HG02852 (cell line): ENCODE measurements around the gene SIGLEC14.

Source experiments
- ATAC-seq: cut with Tn5 transposase; IDR thresholded peaks from one replicate; pipeline ENCODE4 v1.9.1; 2021; ENCODE audit warnings: mild to moderate bottlenecking, moderate library complexity; ENCODE audit not compliant: unreplicated experiment

Gene SIGLEC14

GRCh38 chr19:51626675-51627074 lies 19.9 kb downstream of the SIGLEC14 start:
- ATAC-seq, result no peak

- ATAC-seq, result no peak
Measured at GRCh38 chr19:51621178-51621577, 25.4 kb downstream of the SIGLEC14 start.

GRCh38 chr19:51615991-51616390 lies 30.6 kb downstream of the SIGLEC14 start:
- ATAC-seq, result no peak

DNA sequence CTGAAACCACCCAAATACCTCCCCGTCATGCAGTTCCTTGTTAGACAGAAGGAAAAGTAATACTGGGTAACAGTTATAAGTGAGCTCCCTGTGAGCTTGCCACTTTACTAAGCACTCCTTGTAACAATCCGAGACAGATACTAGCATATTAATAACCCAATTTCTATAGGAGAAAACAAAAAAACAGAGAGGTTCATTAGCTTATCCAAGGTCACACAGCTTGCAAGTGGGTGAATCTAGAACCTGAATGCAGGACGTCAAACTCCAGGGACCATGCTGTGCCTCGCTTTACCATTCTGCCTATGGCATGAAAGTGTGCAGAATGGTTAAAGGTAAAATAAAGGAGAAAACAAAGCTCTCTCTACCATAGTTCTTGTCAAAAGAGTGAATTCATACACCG lies 31.8 kb downstream of the SIGLEC14 start:
- ATAC-seq, result no peak

DNA sequence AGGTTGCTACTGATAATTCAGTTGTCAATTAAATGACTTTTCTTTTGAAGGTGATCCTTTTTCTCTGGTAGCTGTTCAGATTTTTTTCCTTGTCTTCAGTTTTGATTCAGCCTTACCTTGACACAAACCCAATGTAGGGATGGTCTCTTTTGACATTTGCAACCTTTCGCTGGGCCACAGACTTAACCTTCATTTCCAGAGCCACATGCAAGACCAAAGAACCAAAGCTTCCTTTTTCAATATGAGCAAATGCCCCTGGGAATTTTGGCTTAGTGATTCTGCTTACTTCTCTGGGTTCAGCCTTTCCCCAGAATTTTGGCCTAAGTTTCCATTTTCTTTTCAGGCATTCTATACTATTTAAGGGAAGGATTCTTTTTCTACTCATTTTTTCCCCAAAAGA lies 36.0 kb downstream of the SIGLEC14 start:
- no peak for ATAC-seq

GRCh38 chr19:51607920-51608562 lies 38.6 kb downstream of the SIGLEC14 start:
- no peak for ATAC-seq

DNA sequence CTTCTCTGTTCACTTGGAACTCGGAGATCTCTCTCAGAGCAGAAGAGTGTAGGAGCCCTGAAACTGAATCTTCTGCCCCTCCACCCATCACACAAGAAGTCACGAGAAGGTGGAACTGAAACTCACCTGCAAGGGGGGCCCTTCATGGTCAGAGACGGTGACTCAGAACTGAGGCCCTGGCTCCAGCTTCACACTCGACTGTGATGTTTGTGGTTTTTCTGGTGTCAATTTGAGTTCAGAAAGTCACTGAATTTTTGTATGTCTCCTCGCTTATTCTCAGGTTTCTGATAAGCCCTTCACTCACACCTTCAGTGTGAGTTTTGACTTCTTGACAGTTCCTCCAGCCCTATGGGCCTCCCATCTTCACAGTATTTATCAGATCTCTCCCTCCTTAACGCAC lies 39.5 kb downstream of the SIGLEC14 start:
- peak; percentile 92 for ATAC-seq

DNA sequence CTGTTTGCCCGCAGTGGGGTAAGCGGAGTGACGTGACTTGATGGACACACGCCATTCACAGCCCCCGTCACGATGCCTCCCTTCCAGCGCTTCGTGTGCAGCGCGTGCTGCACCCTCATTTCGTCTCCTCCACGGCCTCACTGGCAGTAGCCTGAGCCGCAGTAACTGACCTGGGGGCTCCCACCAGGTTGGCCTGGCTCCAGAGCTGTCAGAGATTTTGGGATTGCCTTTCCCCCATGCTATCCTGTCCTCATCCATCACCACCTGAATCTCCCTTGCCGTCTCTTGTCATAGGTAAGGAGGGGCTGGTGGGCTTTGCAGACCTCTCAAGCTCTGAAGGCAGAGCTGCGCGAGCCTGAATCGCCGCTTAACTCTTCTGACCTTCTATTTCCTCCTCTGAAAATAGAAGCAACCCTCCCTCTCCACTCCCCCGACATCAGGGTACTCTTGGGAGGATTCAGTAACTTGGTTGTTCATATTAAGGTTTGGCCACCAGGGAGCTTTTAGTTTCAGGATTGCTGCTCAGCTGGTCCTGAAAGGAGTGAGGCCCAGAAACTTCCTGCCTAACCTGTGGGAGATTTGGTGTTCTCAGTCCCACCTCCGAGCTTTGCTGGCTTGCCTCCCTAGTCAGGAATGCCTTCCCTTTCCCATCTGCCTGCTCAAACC lies 44.3 kb downstream of the SIGLEC14 start:
- no peak for ATAC-seq

DNA sequence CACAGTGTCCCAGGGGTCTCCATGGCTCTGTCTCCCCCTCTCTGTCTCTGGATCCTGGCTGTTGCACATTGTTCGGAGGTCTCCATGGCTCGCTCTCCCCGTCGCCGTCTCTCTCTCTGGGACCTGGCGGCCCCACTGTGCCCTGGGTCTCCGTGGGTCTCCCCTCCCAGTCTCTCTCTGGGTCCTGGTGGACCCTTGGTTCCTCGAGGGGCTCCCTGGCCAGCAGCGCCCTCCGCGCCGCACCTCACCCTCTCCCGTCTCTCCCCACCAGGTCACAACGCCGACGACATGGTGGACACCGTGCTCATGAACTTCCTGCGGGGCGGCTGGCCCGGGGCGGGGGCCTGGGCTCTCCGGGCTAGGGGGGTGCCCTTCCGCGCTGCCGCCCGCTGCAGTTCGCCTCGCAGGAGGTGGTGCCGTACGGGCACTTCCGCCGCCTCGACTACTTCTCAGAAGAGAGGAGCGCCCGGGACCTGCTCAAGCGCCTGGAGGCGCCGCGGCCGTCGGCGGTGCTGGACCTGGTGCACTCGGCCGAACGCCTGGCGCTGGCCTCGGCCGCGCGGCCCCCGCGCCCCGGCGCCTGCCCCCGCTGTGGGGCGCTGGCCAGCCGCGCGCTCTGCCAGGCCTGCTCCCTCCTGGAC lies 45.6 kb downstream of the SIGLEC14 start:
- ATAC-seq, result no peak

DNA sequence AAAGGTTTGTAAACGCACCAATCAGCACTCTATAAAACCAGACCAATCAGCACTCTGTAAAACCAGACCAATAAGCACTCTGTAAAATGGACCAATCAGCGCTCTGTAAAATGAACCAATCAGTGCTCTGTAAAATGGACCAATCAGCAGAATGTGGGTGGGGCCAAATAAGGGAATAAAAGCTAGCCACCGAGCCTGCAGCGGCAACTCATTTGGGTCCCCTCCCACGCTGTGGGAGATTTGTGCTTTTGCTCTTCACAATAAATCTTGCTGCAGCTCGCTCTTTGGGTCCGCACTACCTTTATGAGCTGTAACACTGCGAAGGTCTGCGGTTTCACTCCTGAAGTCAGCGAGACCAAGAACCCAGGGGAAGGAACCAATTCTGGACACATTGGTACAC lies 47.5 kb downstream of the SIGLEC14 start:
- ATAC-seq, result no peak

GRCh38 chr19:51598159-51598915 lies 48.3 kb downstream of the SIGLEC14 start:
- no peak for ATAC-seq

DNA sequence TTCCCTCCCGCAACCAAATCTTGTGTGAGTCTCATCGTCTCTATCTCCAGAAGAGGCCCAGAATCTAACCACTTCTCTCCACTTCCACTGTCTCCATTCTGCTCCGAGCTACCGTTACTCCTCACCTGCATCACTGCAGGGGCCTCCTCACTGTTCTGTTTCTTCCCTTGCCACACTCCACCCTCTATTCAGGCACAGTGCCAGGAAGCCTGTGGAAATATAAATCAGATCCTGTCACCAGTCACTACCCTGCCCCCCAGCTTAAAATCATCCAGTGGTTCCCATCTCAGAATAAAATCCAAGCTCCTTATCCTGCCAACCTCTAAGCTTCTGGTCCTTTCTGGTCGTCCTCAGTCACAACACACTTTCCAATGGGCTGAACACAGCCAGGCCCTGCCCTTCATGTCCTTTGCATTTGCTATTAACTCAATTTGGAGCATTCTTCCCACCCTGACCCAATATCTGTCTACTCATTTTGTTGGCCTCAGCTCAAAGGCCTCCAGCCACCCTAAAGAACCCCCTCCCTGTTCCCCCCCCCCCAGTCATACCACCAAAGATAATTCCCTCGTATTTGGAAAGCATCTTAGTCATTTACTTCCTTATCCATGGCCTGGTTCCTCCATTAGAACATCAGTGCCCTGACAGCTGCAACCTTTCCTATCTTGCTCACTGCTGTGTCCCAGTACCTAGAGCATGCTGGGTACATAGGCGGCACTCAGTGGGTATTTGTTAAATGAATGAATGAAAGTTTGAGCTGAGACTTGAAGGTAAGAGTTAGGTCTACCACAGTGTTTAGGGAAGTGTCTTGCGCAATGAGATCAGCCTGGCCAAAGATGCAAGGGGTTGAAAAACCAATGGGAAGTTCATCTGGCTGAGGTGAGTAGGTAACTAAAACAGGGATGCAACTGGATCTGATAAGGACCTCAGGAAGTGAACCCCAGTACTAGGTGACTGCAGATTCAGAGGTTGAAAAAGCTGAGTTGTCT lies 51.1 kb downstream of the SIGLEC14 start:
- ATAC-seq, result no peak

GRCh38 chr19:51594774-51595109 lies 51.9 kb downstream of the SIGLEC14 start:
- peak; percentile 6 for ATAC-seq

DNA sequence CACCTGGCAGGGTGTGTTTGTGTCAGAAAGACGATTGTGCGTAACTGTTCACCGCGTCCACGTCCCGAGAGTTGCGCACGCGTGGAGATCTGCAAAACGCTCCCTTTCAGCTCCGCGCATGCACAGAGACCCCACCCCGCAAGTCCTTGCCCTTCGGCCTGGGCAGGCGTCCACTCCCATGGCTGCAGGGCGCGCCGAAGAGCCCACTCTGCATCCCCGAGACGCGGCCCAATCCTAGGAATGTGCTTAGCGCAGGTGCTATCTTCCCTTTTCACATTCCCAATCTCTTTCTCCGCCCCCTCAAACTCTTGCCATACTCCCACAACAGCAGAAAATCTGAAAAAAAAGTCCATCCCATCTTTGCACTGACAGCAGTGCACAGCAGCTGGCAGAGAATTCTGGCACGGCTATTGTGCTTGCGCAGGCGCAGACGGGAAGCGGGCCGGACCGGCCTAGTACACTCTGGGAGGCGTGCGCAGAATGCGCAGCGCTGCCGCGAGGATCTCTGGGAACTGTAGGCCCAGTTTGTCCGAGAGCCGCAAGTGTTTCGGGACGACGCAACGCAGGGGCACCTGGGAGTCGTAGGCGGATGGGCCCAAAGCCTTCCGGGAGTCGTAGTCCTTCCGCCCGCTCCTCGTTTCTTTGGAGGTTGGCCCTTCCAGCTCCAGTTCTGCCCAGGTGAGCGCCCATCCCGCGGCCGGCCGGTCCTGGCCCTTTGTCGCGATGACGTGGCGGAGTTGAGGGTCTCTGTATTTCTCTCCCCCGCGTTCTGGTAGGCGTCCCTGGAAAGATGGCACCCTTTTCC lies 52.5 kb downstream of the SIGLEC14 start:
- peak; percentile 93 for ATAC-seq

DNA sequence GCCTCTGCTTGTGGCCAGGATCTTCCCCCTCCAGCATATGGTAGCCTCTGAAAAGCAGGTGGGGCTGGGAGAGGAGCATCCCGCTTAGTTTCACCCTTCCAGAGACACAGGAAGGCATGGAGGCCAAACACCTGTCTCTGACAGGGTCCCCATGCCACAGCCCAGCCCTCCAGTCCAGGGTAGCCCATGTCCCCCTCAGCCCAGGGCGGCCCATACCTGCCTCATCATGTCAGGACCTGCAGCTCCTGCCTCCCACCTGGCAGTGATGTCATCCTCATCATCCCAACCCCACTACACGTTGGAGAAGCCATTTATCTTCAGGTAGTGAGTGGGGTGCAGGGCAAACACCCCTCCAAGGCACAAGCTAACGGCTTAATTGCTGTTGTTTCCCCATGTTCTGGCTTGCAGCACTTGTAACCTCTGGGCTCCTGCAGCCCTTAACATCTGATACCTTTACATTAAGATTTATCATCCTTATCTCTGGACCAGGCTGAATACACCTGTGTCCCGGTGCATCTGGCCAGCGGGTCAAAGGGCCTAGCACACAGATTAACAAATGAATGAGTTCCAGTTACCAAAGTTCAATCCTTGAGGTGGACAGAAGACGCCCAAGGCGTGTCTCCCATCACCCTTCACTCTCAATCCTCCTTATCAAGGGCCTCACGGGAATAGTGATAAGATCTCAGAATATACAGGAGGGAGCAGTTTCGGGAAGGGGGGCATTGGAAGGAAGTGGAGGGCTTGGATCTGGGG lies 53.3 kb downstream of the SIGLEC14 start:
- ATAC-seq, result no peak
